Adrenal gland (tissue), 5 donors: ENCODE data around the gene IL17RB.

Experiments used
- POLR2A ChIP-seq, 2 donors: fragments of 450-650 bp; IDR thresholded peaks; one replicate each; pipeline ENCODE4 v1.6.1; 2017; ENCODE audit warnings: antibody characterized with exemption in 2 of 2, mild to moderate bottlenecking in 2 of 2, moderate library complexity in 1 of 2
- TF ChIP-seq, protein P1 (sequence below), 6 experiments: fragments of 450-650 bp in 4 of 6; fragments of 200-600 bp in 2 of 6; sonication (generic) in 1 of 6; IDR thresholded peaks; 1 replicate in 5 of 6; 2 replicates in 1 of 6; pipeline versions ENCODE4 v1.5.1 to v1.8.0; 2016 to 2021; ENCODE audit warnings: antibody characterized with exemption in 6 of 6, mild to moderate bottlenecking in 2 of 6, moderate library complexity in 1 of 6
- donor health status: DM: no; HTN: no; CAD: no.

DNA sequence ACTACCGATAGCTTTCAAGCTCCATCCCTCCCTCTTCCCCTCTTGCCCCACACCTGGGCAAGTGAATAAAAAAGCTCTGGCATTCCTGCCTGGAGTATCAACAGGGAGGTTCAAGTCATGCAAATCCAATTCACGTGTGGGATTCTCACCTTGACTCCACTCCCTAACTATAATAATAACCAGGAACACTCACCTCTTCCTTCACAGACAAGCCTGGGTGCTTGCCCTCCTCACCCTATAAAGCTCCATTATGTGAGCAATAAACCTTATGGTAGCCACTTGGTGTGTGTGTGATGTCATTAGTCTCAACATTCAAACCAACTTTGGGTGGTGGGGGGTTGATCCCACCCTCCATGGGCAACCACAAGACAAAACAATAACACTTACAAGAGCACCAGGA lies 16.8 kb upstream of the IL17RB start:
- TF ChIP-seq, protein P1, sequence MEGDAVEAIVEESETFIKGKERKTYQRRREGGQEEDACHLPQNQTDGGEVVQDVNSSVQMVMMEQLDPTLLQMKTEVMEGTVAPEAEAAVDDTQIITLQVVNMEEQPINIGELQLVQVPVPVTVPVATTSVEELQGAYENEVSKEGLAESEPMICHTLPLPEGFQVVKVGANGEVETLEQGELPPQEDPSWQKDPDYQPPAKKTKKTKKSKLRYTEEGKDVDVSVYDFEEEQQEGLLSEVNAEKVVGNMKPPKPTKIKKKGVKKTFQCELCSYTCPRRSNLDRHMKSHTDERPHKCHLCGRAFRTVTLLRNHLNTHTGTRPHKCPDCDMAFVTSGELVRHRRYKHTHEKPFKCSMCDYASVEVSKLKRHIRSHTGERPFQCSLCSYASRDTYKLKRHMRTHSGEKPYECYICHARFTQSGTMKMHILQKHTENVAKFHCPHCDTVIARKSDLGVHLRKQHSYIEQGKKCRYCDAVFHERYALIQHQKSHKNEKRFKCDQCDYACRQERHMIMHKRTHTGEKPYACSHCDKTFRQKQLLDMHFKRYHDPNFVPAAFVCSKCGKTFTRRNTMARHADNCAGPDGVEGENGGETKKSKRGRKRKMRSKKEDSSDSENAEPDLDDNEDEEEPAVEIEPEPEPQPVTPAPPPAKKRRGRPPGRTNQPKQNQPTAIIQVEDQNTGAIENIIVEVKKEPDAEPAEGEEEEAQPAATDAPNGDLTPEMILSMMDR (IDR thresholded peaks at IDR 0.05), result no peak
- TF ChIP-seq POLR2A (IDR thresholded peaks at IDR 0.05), result no peak
